Right lobe of liver (tissue), 4 donors: ENCODE results near the gene HPN.

Source experiments
- POLR2A ChIP-seq: fragments of 450-650 bp; IDR thresholded peaks from one replicate; pipeline ENCODE4 v1.6.1; 2017; ENCODE audit warnings: antibody characterized with exemption, mild to moderate bottlenecking
- TF ChIP-seq, protein P1 (sequence below), 4 donors: fragments of 200-600 bp in 3 of 4; fragments of 450-650 bp in 1 of 4; IDR thresholded peaks; one replicate each; pipeline versions ENCODE4 v1.5.1 to v1.8.0; 2016 to 2022; ENCODE audit warnings: antibody characterized with exemption in 4 of 4, mild to moderate bottlenecking in 2 of 4
- donor health status: DM: no; HTN: no; CAD: no.
- donor health status: DM: no; HTN: no; CAD: no.
- donor health status: DM: no; HTN: yes; CAD: no.

- TF ChIP-seq, protein P1, sequence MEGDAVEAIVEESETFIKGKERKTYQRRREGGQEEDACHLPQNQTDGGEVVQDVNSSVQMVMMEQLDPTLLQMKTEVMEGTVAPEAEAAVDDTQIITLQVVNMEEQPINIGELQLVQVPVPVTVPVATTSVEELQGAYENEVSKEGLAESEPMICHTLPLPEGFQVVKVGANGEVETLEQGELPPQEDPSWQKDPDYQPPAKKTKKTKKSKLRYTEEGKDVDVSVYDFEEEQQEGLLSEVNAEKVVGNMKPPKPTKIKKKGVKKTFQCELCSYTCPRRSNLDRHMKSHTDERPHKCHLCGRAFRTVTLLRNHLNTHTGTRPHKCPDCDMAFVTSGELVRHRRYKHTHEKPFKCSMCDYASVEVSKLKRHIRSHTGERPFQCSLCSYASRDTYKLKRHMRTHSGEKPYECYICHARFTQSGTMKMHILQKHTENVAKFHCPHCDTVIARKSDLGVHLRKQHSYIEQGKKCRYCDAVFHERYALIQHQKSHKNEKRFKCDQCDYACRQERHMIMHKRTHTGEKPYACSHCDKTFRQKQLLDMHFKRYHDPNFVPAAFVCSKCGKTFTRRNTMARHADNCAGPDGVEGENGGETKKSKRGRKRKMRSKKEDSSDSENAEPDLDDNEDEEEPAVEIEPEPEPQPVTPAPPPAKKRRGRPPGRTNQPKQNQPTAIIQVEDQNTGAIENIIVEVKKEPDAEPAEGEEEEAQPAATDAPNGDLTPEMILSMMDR (IDR thresholded peaks at IDR 0.05) = no peak
- TF ChIP-seq POLR2A = no peak
Measured at GRCh38 chr19:35081201-35081600, 39.7 kb downstream of the HPN start.
